Colon (tissue), 2 donors: ENCODE results near the gene CIT.

ENCODE experiments used
- FAIRE-seq: peaks from 2 replicates; lab custom pipeline; 2012; peaks lifted over from hg19 to GRCh38; lab: Jason Lieb, UNC
- donor health status: control.
- donor health status: control.

The CIT gene

GRCh38 chr12:119645535-119646059 lies 231.5 kb downstream of the CIT start:
- no peak for FAIRE-seq

DNA sequence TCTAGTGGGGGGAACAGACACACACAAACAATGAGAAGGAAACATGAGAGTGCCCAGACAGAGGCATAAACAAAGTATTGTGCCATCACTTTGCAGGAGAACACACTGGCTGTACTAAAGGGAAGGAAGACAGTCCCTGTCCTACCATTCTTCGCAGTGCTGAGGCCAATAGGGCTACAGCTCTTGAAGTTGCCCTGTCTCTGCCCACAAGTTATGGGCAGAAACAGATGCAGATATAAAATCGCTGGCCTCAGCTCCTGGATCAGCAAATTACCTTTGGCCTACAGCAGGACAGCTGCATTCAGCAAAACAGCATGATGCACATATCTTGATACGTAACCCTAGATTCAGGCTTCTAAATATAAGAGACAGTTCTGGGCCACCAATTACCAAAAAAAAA lies 232.2 kb downstream of the CIT start:
- FAIRE-seq, result no peak

DNA sequence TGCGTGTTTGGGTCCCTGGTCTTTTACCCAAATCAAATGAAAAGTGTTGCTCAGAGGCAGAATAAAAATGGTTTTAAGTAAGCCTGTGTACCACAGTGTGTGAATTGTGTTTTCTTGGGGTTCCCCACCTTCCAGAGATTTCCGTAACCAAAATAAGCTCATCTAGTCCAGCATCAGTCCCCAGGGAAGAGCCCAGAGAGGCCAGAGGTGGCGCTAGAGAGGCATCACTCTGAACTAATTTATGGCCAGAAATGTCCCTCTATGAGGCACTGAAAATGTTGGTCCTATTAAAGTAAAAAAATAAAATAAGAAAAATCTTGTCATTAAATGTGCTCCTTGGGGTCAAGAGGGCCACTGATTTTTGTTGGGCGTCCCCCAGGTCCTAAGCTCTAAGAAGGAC lies 234.1 kb downstream of the CIT start:
- FAIRE-seq, result no peak
